Fibroblast of pulmonary artery (primary cell): ENCODE results near the gene KCNJ10.

Experiments used
- DNase-seq: peaks from one replicate; pipeline ENCODE4 v3.0.0-alpha.2; 2010; ENCODE audit warnings: low read depth
- H3K4me3 ChIP-seq: replicated peaks from 2 replicates; pipeline ENCODE4 v1.5.1; 2011; ENCODE audit warnings: low read depth, mild to moderate bottlenecking, control low read depth, low read length, moderate library complexity
- TF ChIP-seq, protein P1 (sequence below): IDR thresholded peaks from 2 replicates; pipeline ENCODE4 v1.5.1; 2011; ENCODE audit warnings: mild to moderate bottlenecking, control low read depth, low read length, inconsistent platforms; ENCODE audit errors: missing control alignments

KCNJ10 gene

DNA sequence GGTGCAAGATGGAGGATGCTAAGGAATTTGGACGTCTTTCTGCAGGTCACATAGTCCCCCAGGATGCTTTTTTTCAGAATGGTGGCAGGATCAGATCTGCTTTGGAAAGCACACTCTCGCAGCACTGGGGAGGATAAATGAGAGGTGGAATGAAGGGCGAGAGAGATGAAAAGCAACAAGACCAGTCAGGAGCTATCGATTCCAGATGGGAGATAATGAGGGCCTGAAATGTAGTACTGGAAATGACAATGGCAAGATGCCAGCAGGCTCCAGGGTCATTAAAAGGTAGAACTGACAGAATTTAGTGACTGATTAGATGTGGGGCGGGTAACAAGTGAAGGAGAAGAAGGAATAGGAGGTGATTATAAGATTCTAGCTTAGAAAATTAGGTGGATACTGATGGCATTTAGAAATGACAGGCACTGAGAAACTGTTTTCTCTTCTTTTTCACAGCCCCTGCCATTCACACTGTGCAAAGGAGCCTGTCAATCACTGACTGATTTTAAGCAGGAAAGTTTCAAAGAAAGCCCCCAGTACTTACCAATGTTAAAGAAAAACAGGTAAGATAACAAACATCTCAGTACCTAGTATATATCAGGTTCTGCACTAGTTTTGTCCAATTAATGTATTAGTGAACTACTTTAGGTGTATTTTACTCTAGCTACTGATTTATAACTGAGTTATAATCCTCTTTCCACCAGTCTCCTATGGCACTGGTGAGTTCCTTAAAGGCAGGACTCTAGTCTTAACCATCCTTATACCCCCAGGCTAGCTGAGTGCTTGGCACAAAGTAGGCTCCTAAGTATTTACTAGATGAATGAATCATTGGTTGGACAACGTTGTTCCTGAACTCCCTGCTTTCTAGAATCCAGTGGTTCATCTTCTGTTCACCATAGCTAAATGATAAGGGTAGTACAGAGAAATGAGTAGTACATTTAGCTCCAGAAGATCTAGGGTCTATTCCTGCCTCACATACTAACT lies 47.3 kb downstream of the KCNJ10 start:
- no peak overlapping the region for H3K4me3 ChIP-seq
- TF ChIP-seq, protein P1, sequence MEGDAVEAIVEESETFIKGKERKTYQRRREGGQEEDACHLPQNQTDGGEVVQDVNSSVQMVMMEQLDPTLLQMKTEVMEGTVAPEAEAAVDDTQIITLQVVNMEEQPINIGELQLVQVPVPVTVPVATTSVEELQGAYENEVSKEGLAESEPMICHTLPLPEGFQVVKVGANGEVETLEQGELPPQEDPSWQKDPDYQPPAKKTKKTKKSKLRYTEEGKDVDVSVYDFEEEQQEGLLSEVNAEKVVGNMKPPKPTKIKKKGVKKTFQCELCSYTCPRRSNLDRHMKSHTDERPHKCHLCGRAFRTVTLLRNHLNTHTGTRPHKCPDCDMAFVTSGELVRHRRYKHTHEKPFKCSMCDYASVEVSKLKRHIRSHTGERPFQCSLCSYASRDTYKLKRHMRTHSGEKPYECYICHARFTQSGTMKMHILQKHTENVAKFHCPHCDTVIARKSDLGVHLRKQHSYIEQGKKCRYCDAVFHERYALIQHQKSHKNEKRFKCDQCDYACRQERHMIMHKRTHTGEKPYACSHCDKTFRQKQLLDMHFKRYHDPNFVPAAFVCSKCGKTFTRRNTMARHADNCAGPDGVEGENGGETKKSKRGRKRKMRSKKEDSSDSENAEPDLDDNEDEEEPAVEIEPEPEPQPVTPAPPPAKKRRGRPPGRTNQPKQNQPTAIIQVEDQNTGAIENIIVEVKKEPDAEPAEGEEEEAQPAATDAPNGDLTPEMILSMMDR, result no peak
- DNase-seq, result no peak

DNA sequence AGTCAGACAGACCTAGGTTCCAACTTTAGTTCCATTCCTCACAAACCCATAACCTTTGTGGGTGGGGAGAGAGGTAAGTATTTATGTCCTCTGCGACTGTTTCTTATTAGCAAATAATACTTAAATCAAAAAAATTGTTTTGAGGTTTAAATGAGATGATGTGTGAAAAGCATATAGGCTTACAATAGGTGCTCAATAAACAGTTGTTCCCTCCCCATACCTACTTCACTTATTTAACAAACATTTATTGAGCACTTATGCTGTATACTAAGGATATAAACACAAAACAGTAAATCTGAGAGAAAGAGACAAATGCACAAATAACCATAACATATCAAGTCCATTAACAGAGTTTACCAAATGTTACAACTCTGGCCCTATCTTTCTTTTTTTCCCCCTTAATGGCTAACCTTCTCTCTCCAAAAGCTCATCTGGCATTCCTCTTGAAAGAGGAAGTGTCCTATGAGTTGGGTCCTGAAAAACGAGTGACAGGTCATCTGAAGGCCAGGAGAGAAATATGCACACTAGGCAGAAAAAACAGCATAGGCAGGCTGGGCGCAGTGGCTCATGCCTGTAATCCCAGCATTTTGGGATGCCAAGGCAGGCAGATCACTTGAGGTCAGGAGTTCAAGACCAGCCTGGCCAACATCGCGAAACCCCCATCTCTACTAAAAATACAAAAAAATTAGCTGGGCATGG lies 48.4 kb downstream of the KCNJ10 start:
- no peak for DNase-seq
- H3K4me3 ChIP-seq, result no peak overlapping the region
- TF ChIP-seq, protein P1, result no peak

DNA sequence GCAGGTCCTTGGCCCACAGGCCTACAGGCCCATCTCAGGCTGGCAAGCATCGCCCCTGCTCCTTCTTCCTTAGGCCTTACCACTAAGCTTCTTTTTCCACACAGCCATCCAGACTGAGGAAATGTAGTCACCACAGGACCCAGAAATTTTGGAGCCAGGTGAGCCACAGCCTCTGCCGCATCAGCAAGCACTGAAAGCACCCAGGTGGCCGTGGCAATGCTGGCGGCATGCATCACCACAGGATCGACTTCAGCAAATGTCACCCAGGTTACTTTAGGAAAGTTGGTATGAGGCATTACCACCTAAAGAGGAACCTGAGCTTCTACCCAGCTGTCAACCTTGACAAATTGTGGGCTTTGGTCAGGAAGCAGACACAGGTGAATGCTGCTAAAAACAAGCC lies 49.8 kb downstream of the KCNJ10 start:
- no peak for DNase-seq
- TF ChIP-seq, protein P1, result no peak
- no peak overlapping the region for H3K4me3 ChIP-seq

DNA sequence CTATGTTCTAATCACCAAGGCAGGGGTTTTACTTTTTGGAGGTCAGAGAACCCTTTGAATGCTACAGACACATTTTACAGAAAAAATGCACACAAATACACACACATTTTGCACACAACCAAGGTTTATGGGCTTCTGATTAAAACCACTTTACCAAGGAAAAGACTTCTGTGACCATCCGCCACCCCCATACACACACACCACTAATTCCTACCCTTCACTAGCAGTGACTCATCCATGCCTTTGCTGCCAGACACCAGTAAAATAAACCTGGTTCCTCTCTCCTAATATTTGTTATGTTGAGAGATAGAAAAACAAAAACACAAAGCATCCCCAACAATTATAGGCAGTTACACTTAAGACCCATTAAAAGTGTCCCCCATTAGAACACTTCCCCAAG lies 51.1 kb downstream of the KCNJ10 start:
- TF ChIP-seq, protein P1, result no peak
- no peak overlapping the region for H3K4me3 ChIP-seq
- DNase-seq, result peak; percentile 38

DNA sequence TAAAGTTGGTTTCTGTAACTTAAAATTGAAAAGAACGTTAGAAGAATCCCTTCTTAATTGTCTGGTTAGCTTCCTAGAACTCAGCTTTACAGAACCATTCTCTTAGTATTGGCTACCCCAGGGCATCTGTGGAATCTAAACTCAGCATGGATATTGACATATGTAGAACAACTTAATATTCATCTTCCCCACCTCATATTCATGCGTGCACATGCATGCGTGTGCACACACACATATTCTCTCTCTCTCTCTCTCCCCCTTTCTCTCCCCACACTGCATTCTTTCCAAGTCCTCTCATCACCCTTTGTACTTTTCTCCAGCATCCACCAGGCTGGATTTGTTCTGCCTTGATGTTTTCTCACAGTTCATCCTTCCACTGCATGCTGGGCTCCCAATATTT lies 51.6 kb downstream of the KCNJ10 start:
- TF ChIP-seq, protein P1, result no peak
- no peak for DNase-seq

DNA sequence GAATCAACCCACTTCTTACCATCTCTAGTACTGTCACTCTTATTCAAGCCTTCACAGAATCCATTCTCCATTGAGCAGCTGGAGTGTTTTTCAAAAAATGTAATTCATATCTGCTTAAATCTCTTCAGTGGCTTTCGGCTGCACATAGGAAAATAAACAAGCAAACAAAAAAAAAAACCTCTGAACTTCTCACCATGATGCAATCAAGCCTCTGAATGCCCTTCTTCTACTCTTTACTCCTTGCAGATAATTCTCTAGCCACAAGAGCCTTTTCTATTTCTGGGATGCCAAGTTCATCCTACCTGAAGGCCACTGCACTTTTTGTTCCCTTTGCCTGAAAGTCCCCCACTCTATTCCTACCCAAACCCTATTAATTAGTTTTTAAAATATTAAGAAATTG lies 52.4 kb downstream of the KCNJ10 start:
- H3K4me3 ChIP-seq, result no peak overlapping the region
- DNase-seq, result no peak
- TF ChIP-seq, protein P1, result no peak

More for the DNA sequence above, 51.6 kb downstream of the KCNJ10 start:
- H3K4me3 ChIP-seq, result no peak overlapping the region
